MM.1S (cell line): ENCODE results near the gene SUN5.

Experiments
- DNase-seq: peaks from one replicate; pipeline ENCODE4 v3.0.0-alpha.2; 2015
- H2AFZ ChIP-seq: fragments of 300-600 bp; sonication (generic); 2 replicates; pipeline ENCODE4 v1.6.0; 2016; ENCODE audit warnings: antibody characterized with exemption, low read length
- H3F3A ChIP-seq: fragments of 300-600 bp; sonication (generic); 2 replicates; pipeline ENCODE4 v1.6.1; 2016; ENCODE audit warnings: mild to moderate bottlenecking, antibody characterized with exemption, low read length, moderate library complexity, mixed read lengths; ENCODE audit not compliant: insufficient read depth
- H3K27ac ChIP-seq: fragments of 300-600 bp; sonication (generic); 2 replicates; pipeline ENCODE4 v1.5.1; 2016; ENCODE audit warnings: mild to moderate bottlenecking, low read length
- H3K27me3 ChIP-seq: fragments of 300-600 bp; sonication (generic); replicated peaks from 2 replicates; pipeline ENCODE4 v1.6.0; 2016; ENCODE audit warnings: low read length; ENCODE audit not compliant: insufficient read depth
- H3K36me3 ChIP-seq: fragments of 300-600 bp; sonication (generic); replicated peaks from 2 replicates; pipeline ENCODE4 v1.6.1; 2016; ENCODE audit warnings: mild to moderate bottlenecking, low read length, mixed read lengths; ENCODE audit not compliant: insufficient read depth
- H3K4me1 ChIP-seq: fragments of 300-600 bp; sonication (generic); 2 replicates; pipeline ENCODE4 v1.6.1; 2016; ENCODE audit warnings: low read length, mixed read lengths
- H3K4me2 ChIP-seq: fragments of 300-600 bp; sonication (generic); 2 replicates; pipeline ENCODE4 v1.6.0; 2016; ENCODE audit warnings: low read depth, low read length
- H3K4me3 ChIP-seq: fragments of 300-600 bp; sonication (generic); 2 replicates; pipeline ENCODE4 v1.5.1; 2016; ENCODE audit warnings: low read length, mixed read lengths
- H3K79me2 ChIP-seq: fragments of 300-600 bp; sonication (generic); 2 replicates; pipeline ENCODE4 v1.6.1; 2016; ENCODE audit warnings: mixed run types, low read length, mixed read lengths
- H3K9ac ChIP-seq: fragments of 300-600 bp; sonication (generic); 2 replicates; pipeline ENCODE4 v1.6.1; 2016; ENCODE audit warnings: low read length, mixed read lengths
- H3K9me2 ChIP-seq: fragments of 300-600 bp; sonication (generic); replicated peaks from 2 replicates; pipeline ENCODE4 v1.6.1; 2016; ENCODE audit warnings: mild to moderate bottlenecking, low read length, mixed read lengths; ENCODE audit not compliant: insufficient read depth
- H3K9me3 ChIP-seq: fragments of 300-600 bp; sonication (generic); replicated peaks from 2 replicates; pipeline ENCODE4 v1.6.1; 2016; ENCODE audit warnings: mild to moderate bottlenecking, low read length, mixed read lengths; ENCODE audit not compliant: insufficient read depth
- H4K20me1 ChIP-seq: fragments of 300-600 bp; sonication (generic); 2 replicates; pipeline ENCODE4 v1.6.1; 2016; ENCODE audit warnings: mild to moderate bottlenecking, low read length, moderate library complexity, mixed read lengths; ENCODE audit not compliant: insufficient read depth
- CTCF ChIP-seq: fragments of 300-600 bp; sonication (generic); IDR thresholded peaks from 2 replicates; pipeline ENCODE4 v1.5.1; 2016; ENCODE audit warnings: antibody characterized with exemption, low read length, mixed read lengths
- EZH2 ChIP-seq: fragments of 300-600 bp; sonication (generic); optimal IDR thresholded peaks from 2 replicates; pipeline ENCODE3; 2017; ENCODE audit warnings: low read depth, mild to moderate bottlenecking, antibody characterized with exemption, low read length, mixed read lengths
- EZH2phosphoT487 ChIP-seq: fragments of 300-600 bp; sonication (generic); IDR thresholded peaks from 2 replicates; pipeline ENCODE4 v1.6.1; 2018; ENCODE audit warnings: antibody characterized with exemption, low read length

Gene SUN5

DNA sequence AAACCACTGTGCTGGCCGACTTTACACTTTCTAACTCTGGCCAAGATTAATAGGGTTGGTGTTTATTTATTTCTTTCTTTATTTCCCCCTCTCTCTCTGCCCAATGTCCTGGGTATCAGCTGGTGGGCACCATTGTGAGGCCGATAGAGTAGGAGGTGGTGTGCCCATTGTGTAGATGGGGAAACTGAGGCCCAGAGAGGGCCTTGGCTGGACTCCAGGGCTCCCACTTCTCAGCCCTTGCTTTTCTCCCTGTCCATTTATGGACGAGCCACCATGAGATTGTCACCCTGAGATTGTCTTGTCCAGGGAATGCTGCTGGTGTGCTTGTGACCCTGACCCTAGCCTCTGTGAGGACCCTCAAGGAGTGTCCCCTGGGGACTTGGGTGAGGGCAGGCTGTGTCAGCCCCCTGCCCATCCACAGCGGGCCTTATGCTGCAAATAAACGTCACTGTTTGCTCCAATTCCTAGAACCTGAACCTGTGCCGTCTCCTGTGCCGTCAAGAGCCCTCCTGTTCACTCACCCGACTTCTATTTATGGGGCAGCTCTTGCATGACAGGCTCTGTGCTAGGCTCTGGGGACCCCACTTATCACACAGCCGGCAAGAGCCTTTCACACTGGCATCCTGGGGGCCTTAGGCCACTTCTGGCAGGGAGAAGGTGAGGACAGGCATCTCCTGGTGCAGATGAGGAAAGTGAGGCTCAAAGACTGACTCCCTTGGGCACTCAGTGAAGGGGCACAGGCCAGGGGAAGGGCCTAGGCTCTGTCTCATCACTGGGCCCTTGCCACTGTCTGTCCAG lies 24.8 kb downstream of the SUN5 start:
- no peaks in the 10 kb centered on the region for H3K9me2 ChIP-seq
- H3F3A ChIP-seq: no peaks in the 10 kb centered on the region
- peaks cover 5% of the 10 kb centered on the region; the same call in 1 of the 2 replicates for H3K27me3 ChIP-seq
- TF ChIP-seq EZH2 (no peak), CTCF (no peak), EZH2phosphoT487 (no peak)
- H3K9me3 ChIP-seq: no peaks in the 10 kb centered on the region
- H4K20me1 ChIP-seq: no peaks in the 10 kb centered on the region
- H2AFZ ChIP-seq: no peak overlapping the region
- H3K79me2 ChIP-seq: no peaks in the 10 kb centered on the region
- no peak for DNase-seq
- H3K4me3 ChIP-seq: no peak overlapping the region
- H3K4me2 ChIP-seq: no peak overlapping the region
- no peak overlapping the region for H3K9ac ChIP-seq
- no peak overlapping the region for H3K27ac ChIP-seq
- no peaks in the 10 kb centered on the region for H3K36me3 ChIP-seq
- no peaks in the 10 kb centered on the region for H3K4me1 ChIP-seq

GRCh38 chr20:32978009-32978335 lies 26.3 kb downstream of the SUN5 start:
- DNase-seq: no peak
- no peak overlapping the region for H2AFZ ChIP-seq
- H3K4me1 ChIP-seq: no peaks in the 10 kb centered on the region
- no peak overlapping the region for H3K4me3 ChIP-seq
- H3K79me2 ChIP-seq: no peaks in the 10 kb centered on the region
- H3K9ac ChIP-seq: no peak overlapping the region
- no peak for TF ChIP-seq CTCF
- H3K27me3 ChIP-seq: peaks cover 5% of the 10 kb centered on the region; the same call in 1 of the 2 replicates
- no peak overlapping the region for H3K27ac ChIP-seq
- no peaks in the 10 kb centered on the region for H3K9me2 ChIP-seq
- H3K4me2 ChIP-seq: no peak overlapping the region
- no peaks in the 10 kb centered on the region for H3K9me3 ChIP-seq
- no peaks in the 10 kb centered on the region for H3F3A ChIP-seq
- H3K36me3 ChIP-seq: no peaks in the 10 kb centered on the region
- no peaks in the 10 kb centered on the region for H4K20me1 ChIP-seq

- Histone ChIP-seq H3K4me1 (peaks cover 3% of the 10 kb centered on the region), H3K4me2 (no peak overlapping the region), H4K20me1 (no peaks in the 10 kb centered on the region), H2AFZ (no peak overlapping the region), H3K9me3 (no peaks in the 10 kb centered on the region), H3F3A (no peaks in the 10 kb centered on the region), H3K27ac (no peak overlapping the region), H3K4me3 (no peak overlapping the region), H3K27me3 (peaks cover 5% of the 10 kb centered on the region; the same call in 1 of the 2 replicates), H3K9ac (no peak overlapping the region), H3K36me3 (no peaks in the 10 kb centered on the region), H3K9me2 (no peaks in the 10 kb centered on the region), H3K79me2 (no peaks in the 10 kb centered on the region)
- no peak for TF ChIP-seq CTCF
- TF ChIP-seq EZH2phosphoT487: no peak
- TF ChIP-seq EZH2: no peak
- no peak for DNase-seq
Observed at GRCh38 chr20:32977281-32978008, 26.8 kb downstream of the SUN5 start.
